ENCODE measurements around the gene CBL. TPM values are rescaled to one million over a fixed set of nuclear protein-coding genes. Genes with fewer than 3 reads are reported as not detected.

Gene CBL
- total and polyA plus RNA-seq, 10 of the 15 experiments (the other 5 are each of a cell fraction or from before 2014, with no cell fraction given), result 3.9 to 27.1 (median 9.5) TPM

DNA sequence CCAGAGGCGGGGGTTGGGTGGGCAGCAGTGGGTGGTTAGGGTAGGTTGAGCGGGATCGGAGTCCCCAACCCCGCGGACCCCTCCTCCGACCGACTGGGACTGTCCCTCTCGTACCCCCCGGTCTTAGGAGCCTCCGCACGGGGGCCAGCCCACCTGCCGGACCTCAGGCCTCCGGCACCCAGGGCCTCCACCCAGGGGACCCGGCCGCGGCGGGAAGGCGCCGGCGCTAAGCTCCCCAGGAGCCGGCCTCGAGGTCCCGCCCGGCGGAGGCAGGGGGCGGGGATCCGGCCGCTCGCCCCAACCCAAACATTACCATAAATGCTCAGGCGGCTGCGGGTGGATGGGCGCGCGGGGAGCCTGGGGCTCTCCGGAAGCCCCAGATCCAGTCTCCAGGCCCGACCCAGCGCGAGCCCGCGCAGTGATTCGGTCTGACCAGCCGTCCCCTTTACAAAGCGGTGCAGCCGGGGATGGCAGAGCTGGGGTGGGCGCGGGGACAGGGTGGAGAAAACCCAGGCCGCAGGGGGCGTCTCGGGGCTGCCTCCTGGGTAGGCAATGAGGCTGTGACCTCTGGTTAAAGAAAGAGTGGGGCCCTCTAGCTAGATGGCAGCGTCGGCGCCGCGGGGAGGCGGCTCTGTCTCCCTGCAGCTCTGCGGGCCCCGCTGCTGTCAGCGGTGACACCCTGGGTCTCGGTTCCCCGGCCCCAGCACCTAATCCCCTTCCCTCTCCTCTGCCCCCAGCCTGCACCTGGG lies 114.8 kb downstream of the CBL start (continued):
- 0 out of 2 replicates have a peak, but pooled peaks have one; percentile 27 for TF ChIP-seq POLR2AphosphoS2 (IDR thresholded peaks at IDR 0.05; ENCODE audit: low read depth, low read length)
- 0 out of 2 replicates have a peak, but pooled peaks have one; percentile 41 for TF ChIP-seq SIN3A (IDR thresholded peaks at IDR 0.05; ENCODE audit: low read depth, low read length)
- TF ChIP-seq YY1 (IDR thresholded peaks at IDR 0.05; ENCODE audit: low read depth, low read length), result 0 out of 2 replicates have a peak, but pooled peaks have one; percentile 8
- peak; percentile 54; the same call in 1 of the 2 replicates for TF ChIP-seq NR2F1 (conservative IDR thresholded peaks at IDR 0.05)

DNA sequence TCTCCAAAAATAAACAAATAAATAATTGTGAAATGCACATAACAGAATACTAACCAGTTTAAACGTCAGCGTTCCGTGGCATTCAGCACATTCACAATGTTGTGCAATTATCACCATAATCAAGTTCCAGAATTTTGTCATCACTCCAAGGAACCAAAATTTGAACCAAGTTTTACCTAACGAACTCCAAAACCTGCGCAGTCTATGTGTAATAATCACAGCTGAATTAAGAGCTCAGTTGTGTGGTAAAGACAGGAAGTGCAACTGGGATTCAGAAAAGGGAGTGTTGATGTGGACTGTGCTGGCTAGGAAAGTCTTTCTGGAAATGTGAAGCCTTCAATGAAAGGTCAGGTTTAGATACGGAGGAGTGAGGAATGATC lies 116.2 kb downstream of the CBL start:
- Histone ChIP-seq H3K9me3 (replicated peaks; ENCODE audit: control insufficient read depth, insufficient read depth, low read length) (no peaks in the 10 kb centered on the region), H3K36me3 (ENCODE audit: control insufficient read depth in 2 of 2, insufficient read depth in 2 of 2, low read length in 1 of 2) (no peaks in the 10 kb centered on the region), H4K20me1 (ENCODE audit: control insufficient read depth, insufficient read depth) (no peaks in the 10 kb centered on the region), H3K4me1 (ENCODE audit: control insufficient read depth, insufficient read depth, low read length) (peaks cover 36% of the 10 kb centered on the region), H2AFZ (ENCODE audit: control insufficient read depth, low read depth, low read length) (peak overlapping the region; percentile 95; the same call in 1 of the 2 replicates), H3K27me3 (replicated peaks in 1 of 2; ENCODE audit: control insufficient read depth in 2 of 2, insufficient read depth in 2 of 2, low read length in 1 of 2) (no peaks in the 10 kb centered on the region; a peak in 1 of 4 replicates), H3K79me2 (ENCODE audit: control insufficient read depth, insufficient read depth, low read length) (no peaks in the 10 kb centered on the region), H3K4me3 (no peak overlapping the region; the same call in 1 of the 2 replicates), H3K27ac (ENCODE audit: control insufficient read depth, insufficient read depth) (no peak overlapping the region), H3K4me2 (ENCODE audit: control insufficient read depth, insufficient read depth) (peak overlapping the region; percentile 86; the same call in 1 of the 2 replicates), H3K9ac (ENCODE audit: control insufficient read depth, insufficient read depth, low read length) (no peak overlapping the region)
- in situ Hi-C loops (cut with MboI) (no loop called here), intact Hi-C loops (cut with micrococcal nuclease; ENCODE audit: unreplicated experiment) (loop anchor here (2.0 to 5.0 kb wide), 6 partner anchors 115 to 395 kb away; partner anchors contain the start of genes ABCG4, BCL9L, CBL and NLRX1)
- ChIA-PET RAD21 (ENCODE audit: unreplicated experiment) (interaction anchor here (0.8 to 4.5 kb wide), 8 partner anchors 8 to 530 kb away, joined by 3 to 26 read pairs (median 8); partner anchors contain the start of genes C2CD2L and CBL), CTCF (interaction anchor here (0.6 to 5.6 kb wide), 24 partner anchors 11 to 237 kb away, joined by 3 to 88 read pairs (median 7); partner anchors contain the start of genes C2CD2L, CBL, DPAGT1 and HINFP), SMC1A (ENCODE audit: uncharacterized antibody, unreplicated experiment) (interaction anchor here (0.6 to 3.0 kb wide), 7 partner anchors 14 to 230 kb away, joined by 3 to 23 read pairs (median 5); partner anchors contain the start of gene CBL), POLR2A (interaction anchor here (1.7 to 3.0 kb wide), 3 partner anchors 16 to 216 kb away, joined by 4 to 20 read pairs (median 9); partner anchors contain the start of genes C2CD2L and CBL)
- BruUV-seq (replicated peaks), result no TSS peak
- no peak for FAIRE-seq
- no peak for ATAC-seq
- no peak for TF ChIP-seq SUZ12 (IDR thresholded peaks at IDR 0.05; ENCODE audit: unreplicated experiment)
- TF ChIP-seq BRCA1 (IDR thresholded peaks at IDR 0.05; ENCODE audit: low read depth, low read length), result no peak
- no peak for TF ChIP-seq CBX3 (IDR thresholded peaks at IDR 0.05; ENCODE audit: borderline replicate concordance, low read depth)
- TF ChIP-seq NBN (IDR thresholded peaks at IDR 0.05), result no peak
- TF ChIP-seq KAT2A (conservative IDR thresholded peaks at IDR 0.05; ENCODE audit: control insufficient read depth, low read depth, low read length), result no peak
- TF ChIP-seq SPI1 (IDR thresholded peaks at IDR 0.05; ENCODE audit: borderline replicate concordance, insufficient read depth, low read depth, low read length), result peak; percentile 21; the same call in 1 of the 2 replicates
- 85% methylated on average over 6 of the region's 6 CpGs for WGBS (ENCODE audit: insufficient coverage, insufficient replicate concordance, low lambda C conversion rate, missing lambda C conversion rate)
- no peak for DNase-seq (ENCODE audit: low read depth, low spot score)

All from GM12878 (cell line).